Kidney (tissue), 14 donors: Measurements from ENCODE around the gene SLC6A1. TPM values are rescaled to one million over a fixed set of nuclear protein-coding genes. Genes with fewer than 3 reads are reported as not detected.

Experiments used
- DNase-seq, 5 donors: peaks; one replicate each; pipeline ENCODE4 v3.0.0-alpha.2; 2013 to 2020
- FAIRE-seq: peaks from 2 replicates; lab custom pipeline; 2012; peaks lifted over from hg19 to GRCh38; lab: Jason Lieb, UNC
- H3K27ac ChIP-seq, 2 donors: one replicate each; pipeline ENCODE4 v1.7.0; 2013; ENCODE audit warnings: low read depth in 2 of 2, low read length in 2 of 2, inconsistent platforms in 1 of 2
- H3K27me3 ChIP-seq: one replicate; pipeline ENCODE4 v1.7.1; 2013; ENCODE audit warnings: low read length, inconsistent platforms; ENCODE audit not compliant: control insufficient read depth, insufficient read depth
- H3K36me3 ChIP-seq, 3 donors: one replicate each; pipeline versions ENCODE4 v1.7.0 to v1.7.1; 2013; ENCODE audit warnings: low read length in 3 of 3, control low read depth in 1 of 3, inconsistent platforms in 1 of 3; ENCODE audit not compliant: insufficient read depth in 3 of 3, control insufficient read depth in 2 of 3
- H3K4me1 ChIP-seq, 3 donors: one replicate each; pipeline versions ENCODE4 v1.7.0 to v1.7.1; 2013; ENCODE audit warnings: low read length in 3 of 3, inconsistent platforms in 1 of 3, low read depth in 1 of 3; ENCODE audit not compliant: control insufficient read depth in 2 of 3, insufficient read depth in 2 of 3
- H3K4me3 ChIP-seq, 3 donors: one replicate each; pipeline versions ENCODE4 v1.7.0 to v1.8.1; 2013; ENCODE audit warnings: low read length in 3 of 3, control low read depth in 1 of 3, inconsistent platforms in 1 of 3
- H3K9ac ChIP-seq, 3 donors: one replicate each; pipeline versions ENCODE4 v1.7.0 to v1.7.1; 2013; ENCODE audit warnings: low read length in 3 of 3, control low read depth in 1 of 3, inconsistent platforms in 1 of 3
- H3K9me3 ChIP-seq, 3 donors: one replicate each; pipeline versions ENCODE4 v1.7.0 to v1.7.1; 2013; ENCODE audit warnings: low read length in 3 of 3, control low read depth in 1 of 3, inconsistent platforms in 1 of 3; ENCODE audit not compliant: control insufficient read depth in 2 of 3, insufficient read depth in 1 of 3
- intact Hi-C: fragments of 100-400 bp; cut with DNase I; formaldehyde crosslinking; loops from one replicate; pipeline ENCODE4 v1.11.1; 2022
- polyA plus RNA-seq: library from polyadenylated mRNA; stranded (reverse); fragments of 350-450 nt; fragmentation: Illumina TruSeq; extraction: RNeasy Lipid Tissue Mini Kit (QIAGEN cat#74804); gene quantifications from one replicate; pipeline ENCODE4 v1.2.3, GENCODE V29; 2014; ENCODE audit warnings: low read depth, low replicate concordance; ENCODE audit not compliant: insufficient read depth
- total RNA-seq: library from RNA; stranded (reverse); fragmentation: NEBNext Ultra II Directional; extraction: Animal tissue kit (Norgen Biotek cat#: 25700); gene quantifications from one replicate; pipeline ENCODE4 v1.2.1, GENCODE V29; 2021
- TF ChIP-seq, protein P1 (sequence below): IDR thresholded peaks from 3 replicates; pipeline ENCODE4 v1.5.1; 2012; ENCODE audit warnings: mild to moderate bottlenecking, moderate library complexity, borderline replicate concordance; ENCODE audit not compliant: insufficient read depth; ENCODE audit errors: extremely low read depth
- donor health status: control.
- donor health status: control.
- donor health status: control.
- donor health status: control.
- donor health status: control.
- donor health status: DM: yes; HTN: yes; CAD: no.
- donor health status: Normal renal cell carcinoma (clear cell type).

SLC6A1 gene
- total and polyA plus RNA-seq, 2 donors from 2014 or later: 2.1 TPM; not detected in 1

DNA sequence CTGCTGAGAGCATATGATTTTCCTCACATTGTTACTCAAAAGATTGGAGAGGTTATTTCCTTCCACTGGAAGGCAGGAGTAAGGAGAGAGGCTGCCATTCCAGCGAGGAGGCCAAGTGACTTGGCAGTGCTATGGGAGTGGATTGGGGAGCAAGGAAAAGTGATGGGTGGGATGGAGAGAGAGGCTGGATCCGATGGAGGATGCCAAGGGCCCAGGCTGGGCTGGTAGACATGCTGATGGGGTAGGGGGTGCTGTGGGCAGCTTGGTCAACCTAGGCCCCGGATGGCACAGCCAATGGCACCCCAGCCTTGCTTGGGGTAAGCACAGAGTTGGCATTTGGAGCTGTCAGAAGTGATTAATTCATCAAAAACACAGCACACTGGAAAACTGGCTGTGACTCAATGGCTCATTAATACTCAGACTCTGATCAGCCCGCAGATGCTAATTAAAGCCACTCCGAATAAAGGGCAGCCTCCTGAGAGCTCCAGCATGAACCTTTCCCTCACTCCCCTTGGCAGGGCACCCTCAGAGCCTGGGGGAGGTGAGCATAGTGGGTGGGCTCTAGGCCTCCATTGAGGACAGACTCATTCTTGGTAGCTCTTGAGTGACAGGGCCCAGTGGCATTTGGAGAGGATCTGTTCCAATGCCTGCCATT, 22.1 kb upstream of the SLC6A1 start:
- no peaks in the 10 kb centered on the region for H3K9me3 ChIP-seq
- no peak overlapping the region for H3K27ac ChIP-seq
- DNase-seq (peak in 1 of 5 donors; percentile 23), FAIRE-seq (no peak)
- peaks cover 9% of the 10 kb centered on the region for H3K27me3 ChIP-seq
- intact Hi-C loops: no loop called here
- H3K4me3 ChIP-seq: no peak overlapping the region
- H3K4me1 ChIP-seq: no peaks in the 10 kb centered on the region
- H3K36me3 ChIP-seq: no peaks in the 10 kb centered on the region
- TF ChIP-seq, protein P1, sequence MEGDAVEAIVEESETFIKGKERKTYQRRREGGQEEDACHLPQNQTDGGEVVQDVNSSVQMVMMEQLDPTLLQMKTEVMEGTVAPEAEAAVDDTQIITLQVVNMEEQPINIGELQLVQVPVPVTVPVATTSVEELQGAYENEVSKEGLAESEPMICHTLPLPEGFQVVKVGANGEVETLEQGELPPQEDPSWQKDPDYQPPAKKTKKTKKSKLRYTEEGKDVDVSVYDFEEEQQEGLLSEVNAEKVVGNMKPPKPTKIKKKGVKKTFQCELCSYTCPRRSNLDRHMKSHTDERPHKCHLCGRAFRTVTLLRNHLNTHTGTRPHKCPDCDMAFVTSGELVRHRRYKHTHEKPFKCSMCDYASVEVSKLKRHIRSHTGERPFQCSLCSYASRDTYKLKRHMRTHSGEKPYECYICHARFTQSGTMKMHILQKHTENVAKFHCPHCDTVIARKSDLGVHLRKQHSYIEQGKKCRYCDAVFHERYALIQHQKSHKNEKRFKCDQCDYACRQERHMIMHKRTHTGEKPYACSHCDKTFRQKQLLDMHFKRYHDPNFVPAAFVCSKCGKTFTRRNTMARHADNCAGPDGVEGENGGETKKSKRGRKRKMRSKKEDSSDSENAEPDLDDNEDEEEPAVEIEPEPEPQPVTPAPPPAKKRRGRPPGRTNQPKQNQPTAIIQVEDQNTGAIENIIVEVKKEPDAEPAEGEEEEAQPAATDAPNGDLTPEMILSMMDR: no peak
- no peak overlapping the region for H3K9ac ChIP-seq

DNA sequence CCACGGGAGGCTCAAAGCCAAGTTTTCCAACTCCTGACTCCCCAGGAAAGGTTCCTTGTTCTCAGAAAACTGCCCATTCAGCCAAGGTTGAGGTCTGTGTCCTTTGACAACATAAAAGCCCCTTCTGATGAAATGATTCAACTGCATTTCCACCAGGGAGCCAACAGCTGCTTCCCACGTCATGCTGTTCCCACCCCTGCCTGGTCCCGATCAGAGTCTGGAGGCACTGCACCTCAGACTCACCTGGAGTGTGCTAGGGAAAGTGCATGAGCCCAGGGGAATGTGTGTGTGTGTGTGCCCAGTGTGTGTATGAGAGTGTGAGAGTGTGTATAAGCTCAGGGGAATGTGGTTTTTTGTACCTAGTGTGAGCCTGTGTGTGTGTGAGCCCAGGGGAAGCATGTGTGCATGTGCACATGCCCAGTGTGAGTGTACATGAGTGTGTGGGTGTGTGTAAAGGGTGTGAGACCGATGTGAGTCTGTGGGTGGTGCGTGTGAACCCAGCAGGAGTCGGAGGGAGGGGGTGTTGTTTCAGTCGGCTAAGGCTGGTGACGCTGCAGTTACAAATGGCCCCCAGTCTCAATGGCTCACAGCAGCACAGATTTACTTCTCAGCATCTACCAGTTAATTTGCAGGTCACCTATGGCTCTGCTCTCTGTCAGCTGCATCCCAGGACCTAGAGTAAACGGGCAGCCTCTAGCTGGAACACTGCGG, 20.3 kb upstream of the SLC6A1 start:
- peaks cover 9% of the 10 kb centered on the region for H3K27me3 ChIP-seq
- no peak overlapping the region for H3K4me3 ChIP-seq
- H3K27ac ChIP-seq: no peak overlapping the region
- no peaks in the 10 kb centered on the region for H3K4me1 ChIP-seq
- FAIRE-seq (no peak), DNase-seq (peak in 1 of 5 donors; percentile 28)
- intact Hi-C loops: no loop called here
- H3K9me3 ChIP-seq: no peaks in the 10 kb centered on the region
- TF ChIP-seq, protein P1: no peak
- H3K36me3 ChIP-seq: no peaks in the 10 kb centered on the region
- no peak overlapping the region for H3K9ac ChIP-seq

DNA sequence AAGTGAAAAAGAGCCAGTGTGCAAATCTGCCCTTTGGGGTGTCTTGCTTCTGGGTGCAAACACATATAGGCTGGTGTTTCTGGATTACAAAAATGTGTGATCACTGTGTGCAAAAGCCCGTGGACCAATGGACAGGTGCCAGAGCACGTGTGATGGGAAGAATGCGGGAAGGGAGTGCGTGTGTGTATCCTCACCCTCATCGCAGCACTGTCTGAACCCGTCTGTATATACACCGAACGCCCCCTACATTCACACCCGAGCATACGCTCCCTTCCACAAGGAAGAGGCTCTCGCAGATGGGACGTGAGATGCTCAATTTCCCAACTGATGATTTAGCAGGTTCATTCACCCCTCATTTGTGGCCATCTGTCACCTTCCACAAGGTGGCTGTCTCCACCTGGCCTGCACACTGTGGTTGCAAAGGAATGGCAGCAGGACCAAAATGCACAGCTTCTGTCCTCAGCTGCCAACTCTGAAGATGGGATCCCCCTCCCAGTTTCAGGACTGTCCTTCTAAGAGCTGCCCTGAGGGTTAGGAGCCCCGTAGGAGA, 19.4 kb upstream of the SLC6A1 start:
- FAIRE-seq: no peak

More for the DNA sequence above, 19.4 kb upstream of the SLC6A1 start:
- intact Hi-C loops: no loop called here
- Histone ChIP-seq H3K27ac (no peak overlapping the region), H3K9me3 (no peaks in the 10 kb centered on the region), H3K4me3 (no peak overlapping the region), H3K27me3 (peaks cover 9% of the 10 kb centered on the region), H3K9ac (no peak overlapping the region), H3K36me3 (no peaks in the 10 kb centered on the region), H3K4me1 (no peaks in the 10 kb centered on the region)
- TF ChIP-seq, protein P1: no peak
- DNase-seq: no peak
